Testis (tissue), 2 donors: ENCODE measurements around the gene KCTD18.

ENCODE experiments used
- POLR2A ChIP-seq: fragments of 450-650 bp; IDR thresholded peaks from one replicate; pipeline ENCODE4 v1.6.1; 2017; ENCODE audit warnings: antibody characterized with exemption, mild to moderate bottlenecking, moderate library complexity
- TF ChIP-seq, protein P1 (sequence below), 3 experiments: fragments of 450-650 bp in 2 of 3; fragments of 200-600 bp in 1 of 3; sonication (generic) in 1 of 3; IDR thresholded peaks; one replicate each; pipeline ENCODE4 v1.5.1; 2016 to 2019; ENCODE audit warnings: antibody characterized with exemption in 3 of 3, mild to moderate bottlenecking in 2 of 3, moderate library complexity in 1 of 3

DNA sequence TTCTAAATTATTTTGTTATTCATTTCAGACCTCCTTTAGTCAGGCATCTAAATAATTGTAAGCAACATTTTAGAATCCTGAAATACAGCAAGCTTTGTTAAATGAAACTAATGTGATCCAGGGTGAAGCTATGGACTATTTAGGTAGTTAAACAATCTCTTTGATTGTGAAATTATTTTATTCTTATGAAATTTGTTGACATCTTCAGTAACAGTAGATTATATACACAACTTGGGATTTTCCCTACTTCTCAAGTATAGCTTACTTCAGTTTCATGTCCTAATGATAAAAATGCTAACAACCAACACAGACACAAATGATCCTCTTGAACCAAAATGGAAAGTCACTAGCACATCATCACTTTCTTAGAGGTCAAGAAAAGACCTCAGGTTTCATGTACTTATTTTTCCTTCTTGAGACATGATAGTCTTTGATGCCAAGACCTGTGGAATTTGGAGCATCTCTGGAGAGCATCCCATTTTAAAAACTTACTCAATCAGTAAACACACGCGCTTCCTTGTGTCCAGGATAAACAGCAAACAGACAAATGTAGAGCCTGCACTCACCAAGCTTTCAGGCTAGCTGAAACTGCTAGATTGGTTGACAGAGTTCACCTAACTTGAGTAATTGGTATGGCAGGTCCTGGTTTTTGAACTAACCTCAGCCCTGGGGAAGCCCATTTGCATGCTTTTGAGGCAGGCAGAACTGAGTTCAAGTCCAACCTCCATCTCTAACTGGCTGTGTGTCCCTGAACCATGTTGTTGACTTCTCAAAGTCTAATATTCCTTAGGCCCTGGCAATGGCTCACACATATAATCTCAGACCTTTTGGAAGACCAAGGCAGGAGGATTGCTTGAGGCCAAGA is 47.8 kb downstream of the KCTD18 start:
- TF ChIP-seq, protein P1, sequence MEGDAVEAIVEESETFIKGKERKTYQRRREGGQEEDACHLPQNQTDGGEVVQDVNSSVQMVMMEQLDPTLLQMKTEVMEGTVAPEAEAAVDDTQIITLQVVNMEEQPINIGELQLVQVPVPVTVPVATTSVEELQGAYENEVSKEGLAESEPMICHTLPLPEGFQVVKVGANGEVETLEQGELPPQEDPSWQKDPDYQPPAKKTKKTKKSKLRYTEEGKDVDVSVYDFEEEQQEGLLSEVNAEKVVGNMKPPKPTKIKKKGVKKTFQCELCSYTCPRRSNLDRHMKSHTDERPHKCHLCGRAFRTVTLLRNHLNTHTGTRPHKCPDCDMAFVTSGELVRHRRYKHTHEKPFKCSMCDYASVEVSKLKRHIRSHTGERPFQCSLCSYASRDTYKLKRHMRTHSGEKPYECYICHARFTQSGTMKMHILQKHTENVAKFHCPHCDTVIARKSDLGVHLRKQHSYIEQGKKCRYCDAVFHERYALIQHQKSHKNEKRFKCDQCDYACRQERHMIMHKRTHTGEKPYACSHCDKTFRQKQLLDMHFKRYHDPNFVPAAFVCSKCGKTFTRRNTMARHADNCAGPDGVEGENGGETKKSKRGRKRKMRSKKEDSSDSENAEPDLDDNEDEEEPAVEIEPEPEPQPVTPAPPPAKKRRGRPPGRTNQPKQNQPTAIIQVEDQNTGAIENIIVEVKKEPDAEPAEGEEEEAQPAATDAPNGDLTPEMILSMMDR (IDR thresholded peaks at IDR 0.05) = no peak
- TF ChIP-seq POLR2A = no peak
